Natural killer cell (primary cell): ENCODE data around the gene RFLNA. TPM values are rescaled to one million over a fixed set of nuclear protein-coding genes. Genes with fewer than 3 reads are reported as not detected.

Source experiments
- ATAC-seq, 3 donors: fragments of 150-1000 bp in 2 of 3; fragments of 200-7000 bp in 1 of 3; cut with Tn5 transposase; 1 replicate in 1 of 3; 2 replicates in 2 of 3; pipeline ENCODE4 v1.10.0; 2021; ENCODE audit warnings: mild to moderate bottlenecking in 2 of 3, moderate library complexity in 2 of 3
- DNase-seq, 2 donors: peaks; one replicate each; pipeline versions ENCODE4 v3.0.0 to v3.0.0-alpha.2; 2013 to 2021; ENCODE audit warnings: mixed read lengths in 1 of 2
- H3K27ac ChIP-seq: one replicate; pipeline ENCODE4 v1.5.1; 2013; ENCODE audit warnings: mild to moderate bottlenecking, low read length
- H3K27me3 ChIP-seq: one replicate; pipeline ENCODE4 v1.6.1; 2013; ENCODE audit warnings: low read length; ENCODE audit not compliant: control insufficient read depth, insufficient read depth
- H3K36me3 ChIP-seq: one replicate; pipeline ENCODE4 v1.6.1; 2013; ENCODE audit warnings: low read length; ENCODE audit not compliant: control insufficient read depth, insufficient read depth
- H3K4me1 ChIP-seq: one replicate; pipeline ENCODE4 v1.6.1; 2013; ENCODE audit warnings: low read length; ENCODE audit not compliant: control insufficient read depth, insufficient read depth
- H3K4me3 ChIP-seq: one replicate; pipeline ENCODE4 v1.5.1; 2013; ENCODE audit warnings: low read length
- H3K9me3 ChIP-seq: one replicate; pipeline ENCODE4 v1.6.1; 2013; ENCODE audit warnings: low read length; ENCODE audit not compliant: control insufficient read depth, insufficient read depth
- H3K27ac Mint-ChIP-seq, 2 donors: one replicate each; pipeline ENCODE4 v1.8.0; 2022; ENCODE audit warnings: mild to moderate bottlenecking in 2 of 2, mixed read lengths in 2 of 2, moderate library complexity in 1 of 2
- H3K27me3 Mint-ChIP-seq, 2 donors: one replicate each; pipeline ENCODE4 v1.8.0; 2022; ENCODE audit warnings: low read depth in 2 of 2, mixed read lengths in 2 of 2
- H3K36me3 Mint-ChIP-seq: one replicate; pipeline ENCODE4 v1.8.0; 2022; ENCODE audit warnings: mixed read lengths
- H3K4me1 Mint-ChIP-seq, 2 donors: one replicate each; pipeline ENCODE4 v1.8.0; 2022; ENCODE audit warnings: mixed read lengths in 2 of 2
- H3K4me3 Mint-ChIP-seq: one replicate; pipeline ENCODE4 v1.8.0; 2022; ENCODE audit warnings: mild to moderate bottlenecking, moderate library complexity, mixed read lengths
- H3K9me3 Mint-ChIP-seq, 2 donors: one replicate each; pipeline ENCODE4 v1.8.0; 2022; ENCODE audit warnings: mixed read lengths in 2 of 2
- WGBS: methylation state at CpG from one replicate; pipeline ENCODE4 v1.1.7; 2013; ENCODE audit warnings: missing lambda C conversion rate; ENCODE audit not compliant: insufficient coverage; 5-methylcytosine and 5-hydroxymethylcytosine counted together
- intact Hi-C: fragments of 100-400 bp; cut with micrococcal nuclease; formaldehyde crosslinking; loops from one replicate; pipeline ENCODE4 v1.14.2; 2022
- total RNA-seq, 4 donors: library from RNA; stranded (reverse); fragments of 120-200 nt in 1 of 4; gene quantifications; one replicate each; pipeline versions ENCODE4 v1.2.3 to v1.2.4, GENCODE V29; 2013 to 2022
- TF ChIP-seq, protein P1 (sequence below): fragments of 200-600 bp; IDR thresholded peaks from one replicate; pipeline ENCODE4 v1.8.0; 2022; ENCODE audit warnings: antibody characterized with exemption

Gene RFLNA
- total RNA-seq, 3 donors from 2014 or later (not counting 1 experiment from before 2014, with no cell fraction given) = 0.85 TPM; not detected in 2

DNA sequence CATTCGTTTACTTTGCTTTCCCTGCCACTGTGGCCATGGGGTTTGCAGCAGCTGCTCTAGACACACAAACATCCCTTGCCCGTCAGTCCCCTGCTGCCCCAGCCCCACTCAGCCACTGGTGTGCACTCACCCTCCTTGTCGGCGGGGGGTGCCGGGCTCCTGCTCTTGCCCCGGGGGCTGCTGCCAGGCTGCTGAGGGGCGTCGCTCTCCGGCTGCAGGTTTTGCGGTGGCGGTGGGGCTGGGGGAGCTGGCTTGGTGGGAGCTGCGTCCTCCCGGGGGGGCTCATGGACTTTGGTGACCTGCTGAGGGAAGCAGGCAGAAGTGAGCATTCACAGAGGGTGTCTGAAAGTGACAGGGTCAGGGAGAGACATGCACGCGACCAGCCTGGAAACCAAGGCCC, 67.1 kb downstream of the RFLNA start:
- ATAC-seq = no peak
- H3K36me3 Mint-ChIP-seq = no peaks in the 10 kb centered on the region

DNA sequence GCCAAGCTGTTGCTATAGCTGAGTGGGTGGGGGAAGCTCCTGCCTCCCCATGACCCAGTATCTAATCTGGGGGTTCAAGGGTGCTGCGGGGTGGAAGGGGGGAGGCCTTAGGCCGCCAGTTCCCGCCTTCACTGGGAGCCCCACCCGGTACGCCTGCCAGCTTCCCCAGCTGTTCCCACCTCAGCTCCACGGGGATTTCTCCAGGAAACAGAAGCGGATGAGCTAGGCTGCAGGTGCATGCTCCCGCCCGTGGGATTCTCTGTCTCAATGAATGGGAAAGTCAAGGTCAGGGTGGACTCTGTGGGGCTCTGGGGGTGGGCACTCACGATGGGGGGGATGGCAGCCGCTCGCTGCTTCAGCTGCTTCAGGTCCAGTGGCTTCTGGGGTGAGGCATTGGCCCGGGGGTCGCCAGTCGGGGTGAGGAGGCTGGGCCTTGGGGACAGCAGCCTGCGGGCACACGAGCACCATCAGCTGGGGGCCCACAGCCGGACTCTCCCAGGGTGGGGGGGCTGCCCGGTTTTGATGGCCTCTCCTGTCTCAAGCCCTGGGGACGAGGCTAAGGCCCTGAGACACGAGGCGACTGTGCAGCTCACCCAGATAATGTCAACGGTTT, 68.6 kb downstream of the RFLNA start:
- Mint-ChIP-seq H3K9me3 (no peaks in the 10 kb centered on the region), H3K27me3 (no peaks in the 10 kb centered on the region), H3K36me3 (no peaks in the 10 kb centered on the region), H3K4me3 (no peak overlapping the region), H3K4me1 (peaks cover 5 to 20% of the 10 kb centered on the region in 2 donors), H3K27ac (no peak overlapping the region)
- H3K4me1 ChIP-seq = no peaks in the 10 kb centered on the region
- 87% methylated on average over 23 of the region's 23 CpGs for WGBS
- DNase-seq = no peak
- intact Hi-C loops = no loop called here
- no peaks in the 10 kb centered on the region for H3K27me3 ChIP-seq
- no peaks in the 10 kb centered on the region for H3K9me3 ChIP-seq
- H3K27ac ChIP-seq = no peak overlapping the region
- no peak for ATAC-seq
- TF ChIP-seq, protein P1, sequence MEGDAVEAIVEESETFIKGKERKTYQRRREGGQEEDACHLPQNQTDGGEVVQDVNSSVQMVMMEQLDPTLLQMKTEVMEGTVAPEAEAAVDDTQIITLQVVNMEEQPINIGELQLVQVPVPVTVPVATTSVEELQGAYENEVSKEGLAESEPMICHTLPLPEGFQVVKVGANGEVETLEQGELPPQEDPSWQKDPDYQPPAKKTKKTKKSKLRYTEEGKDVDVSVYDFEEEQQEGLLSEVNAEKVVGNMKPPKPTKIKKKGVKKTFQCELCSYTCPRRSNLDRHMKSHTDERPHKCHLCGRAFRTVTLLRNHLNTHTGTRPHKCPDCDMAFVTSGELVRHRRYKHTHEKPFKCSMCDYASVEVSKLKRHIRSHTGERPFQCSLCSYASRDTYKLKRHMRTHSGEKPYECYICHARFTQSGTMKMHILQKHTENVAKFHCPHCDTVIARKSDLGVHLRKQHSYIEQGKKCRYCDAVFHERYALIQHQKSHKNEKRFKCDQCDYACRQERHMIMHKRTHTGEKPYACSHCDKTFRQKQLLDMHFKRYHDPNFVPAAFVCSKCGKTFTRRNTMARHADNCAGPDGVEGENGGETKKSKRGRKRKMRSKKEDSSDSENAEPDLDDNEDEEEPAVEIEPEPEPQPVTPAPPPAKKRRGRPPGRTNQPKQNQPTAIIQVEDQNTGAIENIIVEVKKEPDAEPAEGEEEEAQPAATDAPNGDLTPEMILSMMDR = no peak
- H3K4me3 ChIP-seq = no peak overlapping the region
- H3K36me3 ChIP-seq = peaks cover 21% of the 10 kb centered on the region

More for the DNA sequence above, 67.1 kb downstream of the RFLNA start:
- Histone ChIP-seq H3K27me3 (no peaks in the 10 kb centered on the region), H3K4me1 (no peaks in the 10 kb centered on the region), H3K9me3 (no peaks in the 10 kb centered on the region), H3K4me3 (no peak overlapping the region), H3K36me3 (peaks cover 28% of the 10 kb centered on the region), H3K27ac (no peak overlapping the region)
- Mint-ChIP-seq H3K27me3 (no peaks in the 10 kb centered on the region), H3K27ac (no peak overlapping the region), H3K9me3 (no peaks in the 10 kb centered on the region), H3K4me1 (peaks cover 5 to 18% of the 10 kb centered on the region in 2 donors), H3K4me3 (no peak overlapping the region)
- intact Hi-C loops = no loop called here
- TF ChIP-seq, protein P1 = no peak
- WGBS = 98% methylated on average over 15 of the region's 15 CpGs
- no peak for DNase-seq

DNA sequence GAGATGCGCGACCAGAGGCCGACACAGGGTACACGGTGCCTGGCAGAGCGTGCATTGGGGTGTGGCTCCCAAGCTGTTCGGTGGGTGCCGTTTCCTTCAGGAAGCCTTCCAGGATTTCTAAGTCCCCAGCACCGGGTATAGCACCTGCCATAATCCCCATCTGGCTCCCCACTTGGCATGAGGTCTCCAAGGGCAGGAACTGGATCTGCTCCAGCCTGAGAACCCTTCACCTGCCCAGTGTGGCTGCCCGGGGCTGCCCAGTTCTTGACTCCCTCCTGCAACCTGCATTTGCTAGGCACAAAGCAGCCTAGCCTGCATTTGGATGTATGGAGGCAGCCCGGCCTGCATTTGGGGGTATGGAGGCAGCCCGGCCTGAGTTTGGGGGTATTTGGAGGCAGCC, 69.7 kb downstream of the RFLNA start:
- Mint-ChIP-seq H3K4me1 (peaks cover 5 to 24% of the 10 kb centered on the region in 2 donors), H3K27ac (no peak overlapping the region), H3K36me3 (no peaks in the 10 kb centered on the region), H3K4me3 (no peak overlapping the region), H3K9me3 (no peaks in the 10 kb centered on the region), H3K27me3 (no peaks in the 10 kb centered on the region)
- intact Hi-C loops = no loop called here
- TF ChIP-seq, protein P1 = no peak
- 95% methylated on average over 11 of the region's 11 CpGs for WGBS
- Histone ChIP-seq H3K36me3 (peaks cover 13% of the 10 kb centered on the region), H3K4me1 (no peaks in the 10 kb centered on the region), H3K9me3 (no peaks in the 10 kb centered on the region), H3K27me3 (no peaks in the 10 kb centered on the region), H3K4me3 (no peak overlapping the region), H3K27ac (no peak overlapping the region)
- DNase-seq = no peak
- no peak for ATAC-seq
